Stomach (tissue), 9 donors: ENCODE results near the gene TRIM36. TPM values are rescaled to one million over a fixed set of nuclear protein-coding genes. Genes with fewer than 3 reads are reported as not detected.
A peak's percentile ranks its signal among the peaks of the same experiment; 100 is the strongest.

ENCODE experiments used
- DNase-seq, 2 donors: peaks; one replicate each; pipeline versions ENCODE4 v3.0.0 to v3.0.0-alpha.2; 2013 to 2019
- H3K27ac ChIP-seq, 5 donors: fragments of 200-600 bp in 4 of 5; sonication (generic) in 4 of 5; one replicate each; pipeline ENCODE4 v1.5.1; 2013 to 2019; ENCODE audit warnings: mild to moderate bottlenecking in 1 of 5, moderate library complexity in 1 of 5
- H3K27me3 ChIP-seq, 3 donors: fragments of 200-600 bp; sonication (generic); one replicate each; pipeline ENCODE4 v1.5.1; 2017 to 2019; ENCODE audit warnings: mixed run types in 1 of 3
- H3K36me3 ChIP-seq, 4 donors: fragments of 200-600 bp; sonication (generic); 1 replicate in 3 of 4; 2 replicates in 1 of 4; pipeline ENCODE4 v1.5.1; 2016 to 2019
- H3K4me1 ChIP-seq, 4 donors: fragments of 200-600 bp; sonication (generic); one replicate each; pipeline ENCODE4 v1.5.1; 2016 to 2019
- H3K4me3 ChIP-seq, 4 donors: fragments of 200-600 bp; sonication (generic) in 3 of 4; one replicate each; pipeline ENCODE4 v1.5.1; 2016 to 2019; ENCODE audit warnings: mild to moderate bottlenecking in 1 of 4
- H3K9me3 ChIP-seq, 4 donors: fragments of 200-600 bp; sonication (generic); one replicate each; pipeline ENCODE4 v1.5.1; 2016 to 2019
- CTCF ChIP-seq, 7 experiments: fragments of 450-650 bp in 4 of 7; fragments of 200-600 bp in 3 of 7; sonication (generic) in 3 of 7; IDR thresholded peaks; one replicate each; pipeline ENCODE4 v1.5.1; 2016 to 2019; ENCODE audit warnings: antibody characterized with exemption in 7 of 7, control low read depth in 2 of 7, mild to moderate bottlenecking in 1 of 7
- EP300 ChIP-seq: sonication (generic); formaldehyde crosslinking; IDR thresholded peaks from one replicate; pipeline ENCODE4 v1.6.1; 2017; ENCODE audit warnings: antibody characterized with exemption
- POLR2A ChIP-seq, 4 donors: fragments of 450-650 bp; IDR thresholded peaks; one replicate each; pipeline ENCODE4 v1.6.1; 2016; ENCODE audit warnings: antibody characterized with exemption in 4 of 4, control low read depth in 2 of 4, mild to moderate bottlenecking in 1 of 4, moderate library complexity in 1 of 4
- POLR2AphosphoS5 ChIP-seq, 3 donors: sonication (generic); formaldehyde crosslinking; IDR thresholded peaks; one replicate each; pipeline ENCODE4 v1.6.1; 2016; ENCODE audit warnings: antibody characterized with exemption in 3 of 3
- WGBS, 5 donors: extraction: QIAGEN DNeasy Blood & Tissue Kit in 3 of 5; methylation state at CpG; one replicate each; pipeline versions ENCODE4 v1.1.5 to v1.1.7; 2013 to 2018; 5-methylcytosine and 5-hydroxymethylcytosine counted together
- intact Hi-C: fragments of 100-400 bp; cut with DNase I; formaldehyde crosslinking; loops from one replicate; pipeline ENCODE4 v1.15.1; 2023; ENCODE audit warnings: low total_unique reads
- polyA plus RNA-seq, 3 donors: library from polyadenylated mRNA; stranded (reverse); fragments of 200-250 nt; gene quantifications; one replicate each; pipeline ENCODE4 v1.2.3, GENCODE V29; 2013
- total RNA-seq, 5 donors: library from RNA; depleted of rRNA; stranded (reverse); fragments of >200 nt; gene quantifications; one replicate each; pipeline versions ENCODE4 v1.1.0 to v1.2.3, GENCODE V29; 2014 to 2016
- donor health status: healthy with polysubstance abuse.
- donor health status: Bipolar disorder and iron deficiency.
- donor health status: healthy.

TRIM36 gene
- total and polyA plus RNA-seq, 8 donors = 1.8 to 36.5 (median 6.1) TPM

- H3K36me3 ChIP-seq = no peaks in the 10 kb centered on the region
- intact Hi-C loops = no loop called here
- no peak overlapping the region for H3K27ac ChIP-seq
- WGBS, 5 donors = 1 to 2% (median 1%) methylated on average over 33 to 54 of the region's 54 CpGs
- H3K27me3 ChIP-seq = peaks cover 4 to 74% (median 47%) of the 10 kb centered on the region in 3 donors
- peak overlapping the region; percentile 49 to 76 (median 58) for H3K4me3 ChIP-seq
- peaks cover 15 to 22% (median 20%) of the 10 kb centered on the region in 4 donors for H3K4me1 ChIP-seq
- TF ChIP-seq CTCF (IDR thresholded peaks at IDR 0.05) (no peak), POLR2A (IDR thresholded peaks at IDR 0.05) (no peak), POLR2AphosphoS5 (IDR thresholded peaks at IDR 0.05) (no peak), EP300 (no peak)
- no peaks in the 10 kb centered on the region for H3K9me3 ChIP-seq
- DNase-seq = peak in 1 of 2 donors; percentile 75
Observed at GRCh38 chr5:115180165-115180709, 10.5 kb upstream of the TRIM36 start.

GRCh38 chr5:115179394-115180164 lies 9.9 kb upstream of the TRIM36 start:
- WGBS, 5 donors = 1 to 4% (median 3%) methylated on average over 48 to 56 of the region's 56 CpGs
- H3K9me3 ChIP-seq = no peaks in the 10 kb centered on the region
- H3K4me3 ChIP-seq = peak overlapping the region; percentile 49 to 76 (median 58)
- intact Hi-C loops = no loop called here
- peaks cover 15 to 22% (median 20%) of the 10 kb centered on the region in 4 donors for H3K4me1 ChIP-seq
- TF ChIP-seq POLR2A (IDR thresholded peaks at IDR 0.05) (no peak), EP300 (no peak), POLR2AphosphoS5 (IDR thresholded peaks at IDR 0.05) (no peak), CTCF (IDR thresholded peaks at IDR 0.05) (no peak)
- peaks cover 4 to 68% (median 47%) of the 10 kb centered on the region in 3 donors for H3K27me3 ChIP-seq
- peak overlapping the region in 1 of 5 donors; percentile 31 for H3K27ac ChIP-seq
- DNase-seq = peak in 1 of 2 donors; percentile 51
- H3K36me3 ChIP-seq = no peaks in the 10 kb centered on the region

- H3K36me3 ChIP-seq = no peaks in the 10 kb centered on the region
- H3K9me3 ChIP-seq = no peaks in the 10 kb centered on the region
- peak overlapping the region in 1 of 5 donors; percentile 4 for H3K27ac ChIP-seq
- H3K27me3 ChIP-seq = peaks cover 4 to 63% (median 47%) of the 10 kb centered on the region in 3 donors
- H3K4me3 ChIP-seq = peak overlapping the region; percentile 49 to 76 (median 58)
- TF ChIP-seq EP300 (no peak), CTCF (IDR thresholded peaks at IDR 0.05) (no peak), POLR2AphosphoS5 (IDR thresholded peaks at IDR 0.05) (no peak), POLR2A (IDR thresholded peaks at IDR 0.05) (no peak)
- DNase-seq = peak in 1 of 2 donors; percentile 44
- H3K4me1 ChIP-seq = peaks cover 15 to 22% (median 20%) of the 10 kb centered on the region in 4 donors
- intact Hi-C loops = no loop called here
- 24 to 45% (median 25%) methylated on average over 30 of the region's 30 CpGs for WGBS, 5 donors
Observed at GRCh38 chr5:115179030-115179393, 9.3 kb upstream of the TRIM36 start.

GRCh38 chr5:115170929-115171510 lies 1.3 kb upstream of the TRIM36 start:
- Histone ChIP-seq H3K36me3 (no peaks in the 10 kb centered on the region), H3K4me1 (peaks cover 18 to 26% (median 24%) of the 10 kb centered on the region in 4 donors), H3K4me3 (peak overlapping the region; percentile 67 to 94 (median 82)), H3K27me3 (peaks cover 0 to 59% (median 6%) of the 10 kb centered on the region in 3 donors), H3K27ac (peak overlapping the region; percentile 77 to 93 (median 85)), H3K9me3 (peaks cover 0 to 6% (median 0%) of the 10 kb centered on the region in 4 donors)
- whole genome bisulfite sequencing, 5 donors = 6 to 19% (median 15%) methylated on average over 16 of the region's 16 CpGs
- intact Hi-C loops = no loop called here
- TF ChIP-seq CTCF (IDR thresholded peaks at IDR 0.05) = no peak
- DNase-seq = peak in 1 of 2 donors; percentile 25
